Osteocyte (in vitro differentiated cells): ENCODE measurements around the gene MYH9. TPM values are rescaled to one million over a fixed set of nuclear protein-coding genes. Genes with fewer than 3 reads are reported as not detected.

Source experiments
- DNase-seq: peaks from one replicate; pipeline ENCODE4 v3.0.0; 2021; ENCODE audit warnings: mixed read lengths; ENCODE audit not compliant: unreplicated experiment; ENCODE audit errors: extremely low spot score
- H3K27ac Mint-ChIP-seq: one replicate; pipeline ENCODE4 v1.8.0; 2021; ENCODE audit warnings: mild to moderate bottlenecking, mixed read lengths; ENCODE audit not compliant: unreplicated experiment
- H3K27me3 Mint-ChIP-seq: one replicate; pipeline ENCODE4 v1.8.0; 2021; ENCODE audit warnings: mixed read lengths; ENCODE audit not compliant: unreplicated experiment
- H3K36me3 Mint-ChIP-seq: one replicate; pipeline ENCODE4 v1.8.0; 2021; ENCODE audit warnings: mixed read lengths; ENCODE audit not compliant: unreplicated experiment
- H3K4me1 Mint-ChIP-seq: one replicate; pipeline ENCODE4 v1.8.0; 2021; ENCODE audit warnings: mixed read lengths; ENCODE audit not compliant: unreplicated experiment
- H3K4me3 Mint-ChIP-seq: one replicate; pipeline ENCODE4 v1.8.0; 2021; ENCODE audit warnings: mild to moderate bottlenecking, moderate library complexity, mixed read lengths; ENCODE audit not compliant: unreplicated experiment
- H3K9me3 Mint-ChIP-seq: one replicate; pipeline ENCODE4 v1.8.0; 2021; ENCODE audit warnings: mixed read lengths; ENCODE audit not compliant: unreplicated experiment
- total RNA-seq: library from RNA; stranded (reverse); gene quantifications from 2 replicates; pipeline ENCODE4 v1.2.1, GENCODE V29; 2021
- TF ChIP-seq, protein P1 (sequence below): fragments of 200-600 bp; sonication (generic); IDR thresholded peaks from 2 replicates; pipeline ENCODE4 v1.5.0; 2021; ENCODE audit warnings: antibody characterized with exemption, mild to moderate bottlenecking, moderate library complexity

MYH9 gene
- total RNA-seq, 1 donor from 2014 or later: 938 TPM

DNA sequence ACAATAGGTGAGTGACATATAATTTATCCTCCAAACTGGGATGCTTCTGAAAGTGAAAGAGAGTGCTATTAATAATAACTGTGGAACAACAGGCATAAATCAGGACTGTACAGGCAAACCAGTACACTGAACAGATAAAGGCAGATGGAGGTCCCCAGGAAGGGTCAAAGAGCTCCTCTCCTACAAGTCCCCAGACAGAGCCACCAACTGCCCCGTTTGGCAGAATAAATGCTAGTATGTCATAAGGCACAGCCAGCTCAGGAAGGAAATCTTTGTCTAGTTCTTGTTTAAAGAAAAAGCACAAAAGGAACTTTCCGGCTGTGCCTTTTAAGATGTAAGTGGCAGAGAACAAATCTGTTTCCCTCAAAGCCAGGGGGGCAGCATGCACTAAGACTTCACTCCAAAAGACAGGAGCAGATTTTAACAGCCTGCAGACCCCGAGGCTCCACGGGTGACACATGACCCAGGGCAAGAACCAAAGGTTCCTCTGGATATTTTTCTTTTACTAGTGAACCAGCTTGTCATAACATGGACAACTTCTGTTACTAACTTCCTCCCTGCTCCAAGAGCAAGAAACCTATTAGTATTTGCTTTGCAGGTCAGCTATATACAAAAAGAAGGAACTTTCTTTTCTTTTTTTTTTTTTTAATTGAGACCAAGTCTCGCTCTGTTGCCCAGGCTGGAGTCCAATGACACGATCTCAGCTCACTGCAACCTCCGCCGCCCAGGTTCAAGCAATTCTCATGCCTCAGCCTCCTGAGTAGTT is 50.2 kb downstream of the MYH9 start:
- Mint-ChIP-seq H3K27me3 (no peaks in the 10 kb centered on the region), H3K36me3 (peaks cover 64% of the 10 kb centered on the region), H3K27ac (peak overlapping the region; percentile 100), H3K4me3 (peak overlapping the region; percentile 4), H3K4me1 (peaks cover 92% of the 10 kb centered on the region), H3K9me3 (no peaks in the 10 kb centered on the region)
- no peak for DNase-seq
- TF ChIP-seq, protein P1, sequence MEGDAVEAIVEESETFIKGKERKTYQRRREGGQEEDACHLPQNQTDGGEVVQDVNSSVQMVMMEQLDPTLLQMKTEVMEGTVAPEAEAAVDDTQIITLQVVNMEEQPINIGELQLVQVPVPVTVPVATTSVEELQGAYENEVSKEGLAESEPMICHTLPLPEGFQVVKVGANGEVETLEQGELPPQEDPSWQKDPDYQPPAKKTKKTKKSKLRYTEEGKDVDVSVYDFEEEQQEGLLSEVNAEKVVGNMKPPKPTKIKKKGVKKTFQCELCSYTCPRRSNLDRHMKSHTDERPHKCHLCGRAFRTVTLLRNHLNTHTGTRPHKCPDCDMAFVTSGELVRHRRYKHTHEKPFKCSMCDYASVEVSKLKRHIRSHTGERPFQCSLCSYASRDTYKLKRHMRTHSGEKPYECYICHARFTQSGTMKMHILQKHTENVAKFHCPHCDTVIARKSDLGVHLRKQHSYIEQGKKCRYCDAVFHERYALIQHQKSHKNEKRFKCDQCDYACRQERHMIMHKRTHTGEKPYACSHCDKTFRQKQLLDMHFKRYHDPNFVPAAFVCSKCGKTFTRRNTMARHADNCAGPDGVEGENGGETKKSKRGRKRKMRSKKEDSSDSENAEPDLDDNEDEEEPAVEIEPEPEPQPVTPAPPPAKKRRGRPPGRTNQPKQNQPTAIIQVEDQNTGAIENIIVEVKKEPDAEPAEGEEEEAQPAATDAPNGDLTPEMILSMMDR: no peak

DNA sequence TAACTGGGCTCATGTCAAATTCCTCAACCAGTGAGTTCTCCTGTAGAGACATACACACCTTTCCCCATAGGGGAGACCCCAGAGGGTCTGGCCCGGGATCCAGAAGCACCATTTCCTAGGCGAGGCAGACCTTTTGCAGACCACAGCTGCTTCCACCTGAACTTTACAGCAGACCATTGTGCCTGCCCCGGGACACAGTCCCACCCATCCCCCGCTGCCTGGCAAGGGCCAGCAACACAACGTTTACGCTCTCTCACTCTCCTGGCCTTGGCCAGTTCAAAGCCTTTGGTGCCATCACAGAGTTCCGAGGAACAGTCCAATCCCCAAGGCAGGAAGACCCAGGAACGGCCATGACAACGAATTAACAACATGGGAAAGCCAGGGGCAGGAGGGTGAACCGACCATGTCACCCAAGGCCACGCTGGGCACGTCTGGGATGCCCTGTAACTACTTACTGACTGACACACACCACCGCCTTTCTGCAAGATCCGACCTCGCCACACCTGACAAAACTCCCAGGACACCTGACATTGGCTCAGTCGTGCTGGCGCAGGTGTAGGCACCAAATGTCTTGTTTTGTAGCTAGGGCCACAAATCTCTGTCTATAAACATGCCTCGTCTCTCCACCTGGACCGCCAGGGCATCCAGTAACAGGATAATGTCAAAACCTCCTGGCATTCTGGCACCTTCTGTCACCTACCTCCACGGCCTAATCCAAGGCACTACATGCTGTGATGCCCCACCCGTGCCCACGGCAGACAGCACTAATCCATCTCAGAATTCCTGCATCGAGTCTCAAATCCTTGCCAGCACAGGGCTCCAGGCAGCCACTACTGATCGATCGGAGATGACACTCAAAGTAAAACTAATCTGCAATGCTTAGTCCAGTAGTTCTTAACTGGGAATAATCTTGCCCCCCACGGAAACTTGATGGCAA is 51.3 kb downstream of the MYH9 start:
- TF ChIP-seq, protein P1: no peak
- Mint-ChIP-seq H3K4me1 (peaks cover 92% of the 10 kb centered on the region), H3K27me3 (no peaks in the 10 kb centered on the region), H3K9me3 (no peaks in the 10 kb centered on the region), H3K4me3 (peak overlapping the region; percentile 38), H3K27ac (peak overlapping the region; percentile 100), H3K36me3 (peaks cover 59% of the 10 kb centered on the region)
- DNase-seq: no peak

DNA sequence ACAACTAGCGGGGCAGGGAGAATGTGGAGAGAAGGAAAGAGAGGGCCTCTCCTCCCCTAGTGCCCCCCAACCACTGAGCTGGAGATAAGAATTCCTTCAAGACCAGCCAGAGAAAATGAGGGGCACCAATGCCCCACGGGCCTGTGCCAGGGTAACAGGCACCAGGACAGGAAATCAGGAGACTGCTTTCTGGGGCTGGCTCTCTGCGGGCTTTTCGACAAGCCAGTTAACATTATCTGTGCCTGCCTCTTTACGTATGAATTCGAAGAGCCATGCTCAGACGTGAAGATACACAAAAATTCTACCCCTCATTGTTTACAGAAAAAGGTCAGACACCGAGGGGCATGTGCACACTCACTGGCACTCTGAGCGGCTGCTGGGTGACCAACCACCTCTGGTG is 52.1 kb downstream of the MYH9 start:
- Mint-ChIP-seq H3K9me3 (no peaks in the 10 kb centered on the region), H3K4me3 (no peak overlapping the region), H3K27me3 (no peaks in the 10 kb centered on the region), H3K36me3 (peaks cover 60% of the 10 kb centered on the region), H3K27ac (peak overlapping the region; percentile 100), H3K4me1 (peaks cover 93% of the 10 kb centered on the region)
- no peak for DNase-seq
- TF ChIP-seq, protein P1: no peak

DNA sequence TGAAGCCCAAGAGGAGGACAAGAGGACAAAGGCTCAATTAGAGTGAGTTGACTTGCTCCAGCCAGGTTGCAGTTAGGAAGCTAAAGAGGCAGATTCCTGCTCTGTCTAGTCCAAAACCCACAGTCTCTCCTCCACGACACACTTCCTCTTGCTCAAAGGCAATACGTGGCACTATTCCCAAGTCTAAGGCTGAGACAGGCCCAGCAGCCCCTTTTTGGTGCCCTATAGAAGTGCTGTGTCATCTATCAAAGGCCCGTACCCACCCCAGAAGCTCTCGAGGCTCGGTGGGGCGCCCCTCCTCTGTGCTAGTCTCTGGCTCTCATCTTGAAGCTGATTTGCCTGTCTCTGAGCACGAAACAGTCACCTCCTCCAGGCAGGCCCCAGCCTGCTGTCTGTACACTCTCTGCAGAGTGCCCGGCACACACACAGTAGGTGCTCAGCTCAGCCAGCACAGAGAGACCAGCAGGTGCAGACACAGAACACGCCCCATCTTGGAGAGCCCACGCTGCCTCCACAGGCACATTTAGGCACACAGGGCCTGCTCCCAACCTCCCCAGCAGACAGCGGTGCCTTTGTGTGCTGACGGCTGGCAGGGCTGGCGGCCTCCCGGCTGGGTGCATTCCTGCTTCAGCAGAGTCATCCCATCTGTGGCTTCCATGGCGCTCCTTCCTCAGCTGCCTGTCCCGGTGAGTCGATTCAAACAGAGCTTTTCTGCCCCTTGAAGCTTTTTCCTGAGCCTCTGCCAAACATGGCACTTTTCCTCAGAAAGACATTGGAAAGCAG is 52.8 kb downstream of the MYH9 start:
- Mint-ChIP-seq H3K4me1 (peaks cover 96% of the 10 kb centered on the region), H3K36me3 (peaks cover 59% of the 10 kb centered on the region), H3K27me3 (no peaks in the 10 kb centered on the region), H3K4me3 (no peak overlapping the region), H3K9me3 (no peaks in the 10 kb centered on the region), H3K27ac (peak overlapping the region; percentile 100)
- DNase-seq: no peak
- TF ChIP-seq, protein P1: no peak
